ENCODE data around the gene ZNF480.

DNA sequence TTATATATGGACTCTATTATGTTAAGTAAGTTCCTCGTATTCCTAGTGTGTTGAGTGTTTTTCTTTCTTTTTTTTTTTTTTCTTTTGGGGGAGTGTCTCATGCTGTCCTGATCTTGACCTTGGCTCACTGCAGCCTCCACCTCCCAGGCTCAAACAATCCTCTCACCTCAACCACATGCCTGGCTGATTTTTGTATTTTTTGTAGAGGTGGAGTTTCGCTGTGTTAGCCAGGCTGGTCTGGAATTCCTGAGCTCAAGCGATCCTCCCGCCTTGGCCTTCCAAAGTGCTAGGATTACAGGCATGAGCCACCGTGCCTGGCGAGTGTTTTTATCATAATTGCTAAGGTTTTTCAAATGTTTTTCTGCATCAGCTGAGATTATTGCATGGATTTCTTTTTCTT, 10.7 kb upstream of the ZNF480 start:
- TF ChIP-seq ZNF274 (IDR thresholded peaks at IDR 0.05; ENCODE audit: low read depth, low read length), result no peak
- TF ChIP-seq YY1 (IDR thresholded peaks at IDR 0.05; ENCODE audit: insufficient read depth, insufficient read length), result no peak

Measured in NT2/D1 (cell line).